Measurements from ENCODE around the gene HOXA4. TPM values are rescaled to one million over a fixed set of nuclear protein-coding genes. Genes with fewer than 3 reads are reported as not detected.

Gene HOXA4
- total and polyA plus RNA-seq, 12 donors, result 0.20 to 1.2 (median 0.59) TPM; not detected in 4

DNA sequence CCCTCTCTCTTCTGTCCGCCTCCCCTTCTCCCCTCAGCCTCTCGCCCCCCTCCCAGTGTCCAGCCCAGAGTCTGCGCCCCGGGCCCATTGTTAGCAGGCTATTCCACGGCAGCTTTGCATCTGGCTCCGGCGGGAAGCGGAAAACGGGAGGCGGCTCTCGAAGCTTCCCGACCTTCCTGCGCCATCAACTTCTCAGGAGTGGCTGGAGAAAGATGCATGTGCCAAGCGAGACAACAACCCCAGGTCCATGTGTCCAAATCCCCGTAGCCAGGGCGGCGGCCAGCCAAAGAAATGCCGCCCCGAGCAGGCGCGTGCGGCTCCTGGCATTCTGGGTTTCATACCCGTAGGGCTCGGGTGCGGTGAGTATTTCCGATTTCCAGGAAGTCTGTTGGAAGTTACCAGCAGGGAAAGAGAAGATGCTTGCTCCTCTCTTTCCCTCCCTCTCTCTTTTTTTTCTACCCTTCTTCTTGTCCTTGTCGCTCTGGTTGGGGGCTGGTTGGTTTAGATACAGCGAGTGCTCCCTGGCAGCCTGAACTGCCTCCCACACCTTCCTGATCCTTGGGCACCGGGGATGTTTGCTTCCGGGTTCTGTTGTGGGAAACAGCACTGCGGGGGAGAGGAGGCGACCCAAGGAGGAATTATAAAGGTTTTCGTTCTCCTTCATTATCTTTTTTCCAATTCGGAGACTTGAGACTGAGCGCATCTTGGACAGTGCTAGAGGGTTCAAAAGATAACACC lies 26.9 kb downstream of the HOXA4 start:
- H3K27me3 ChIP-seq, result peaks cover 33 to 100% (median 100%) of the 10 kb centered on the region in 7 donors
- H3K4me3 ChIP-seq, result peak overlapping the region in 5 of 10 donors; percentile 8 to 40 (median 22)
- H3K4me1 ChIP-seq, result peaks cover 0 to 56% (median 12%) of the 10 kb centered on the region in 9 donors
- intact Hi-C loops (cut with DNase I), result no loop called here
- H3K9me3 ChIP-seq, result no peaks in the 10 kb centered on the region
- H3K27ac ChIP-seq, result peak overlapping the region in 3 of 10 donors; percentile 31 to 64 (median 60)
- DNase-seq, result no peak
- H3K36me3 ChIP-seq, result no peaks in the 10 kb centered on the region
- TF ChIP-seq, protein P1, sequence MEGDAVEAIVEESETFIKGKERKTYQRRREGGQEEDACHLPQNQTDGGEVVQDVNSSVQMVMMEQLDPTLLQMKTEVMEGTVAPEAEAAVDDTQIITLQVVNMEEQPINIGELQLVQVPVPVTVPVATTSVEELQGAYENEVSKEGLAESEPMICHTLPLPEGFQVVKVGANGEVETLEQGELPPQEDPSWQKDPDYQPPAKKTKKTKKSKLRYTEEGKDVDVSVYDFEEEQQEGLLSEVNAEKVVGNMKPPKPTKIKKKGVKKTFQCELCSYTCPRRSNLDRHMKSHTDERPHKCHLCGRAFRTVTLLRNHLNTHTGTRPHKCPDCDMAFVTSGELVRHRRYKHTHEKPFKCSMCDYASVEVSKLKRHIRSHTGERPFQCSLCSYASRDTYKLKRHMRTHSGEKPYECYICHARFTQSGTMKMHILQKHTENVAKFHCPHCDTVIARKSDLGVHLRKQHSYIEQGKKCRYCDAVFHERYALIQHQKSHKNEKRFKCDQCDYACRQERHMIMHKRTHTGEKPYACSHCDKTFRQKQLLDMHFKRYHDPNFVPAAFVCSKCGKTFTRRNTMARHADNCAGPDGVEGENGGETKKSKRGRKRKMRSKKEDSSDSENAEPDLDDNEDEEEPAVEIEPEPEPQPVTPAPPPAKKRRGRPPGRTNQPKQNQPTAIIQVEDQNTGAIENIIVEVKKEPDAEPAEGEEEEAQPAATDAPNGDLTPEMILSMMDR (IDR thresholded peaks at IDR 0.05), result no peak
- ATAC-seq, result no peak
- WGBS, 2 donors, result 6 to 9% methylated on average over 35 of the region's 35 CpGs

DNA sequence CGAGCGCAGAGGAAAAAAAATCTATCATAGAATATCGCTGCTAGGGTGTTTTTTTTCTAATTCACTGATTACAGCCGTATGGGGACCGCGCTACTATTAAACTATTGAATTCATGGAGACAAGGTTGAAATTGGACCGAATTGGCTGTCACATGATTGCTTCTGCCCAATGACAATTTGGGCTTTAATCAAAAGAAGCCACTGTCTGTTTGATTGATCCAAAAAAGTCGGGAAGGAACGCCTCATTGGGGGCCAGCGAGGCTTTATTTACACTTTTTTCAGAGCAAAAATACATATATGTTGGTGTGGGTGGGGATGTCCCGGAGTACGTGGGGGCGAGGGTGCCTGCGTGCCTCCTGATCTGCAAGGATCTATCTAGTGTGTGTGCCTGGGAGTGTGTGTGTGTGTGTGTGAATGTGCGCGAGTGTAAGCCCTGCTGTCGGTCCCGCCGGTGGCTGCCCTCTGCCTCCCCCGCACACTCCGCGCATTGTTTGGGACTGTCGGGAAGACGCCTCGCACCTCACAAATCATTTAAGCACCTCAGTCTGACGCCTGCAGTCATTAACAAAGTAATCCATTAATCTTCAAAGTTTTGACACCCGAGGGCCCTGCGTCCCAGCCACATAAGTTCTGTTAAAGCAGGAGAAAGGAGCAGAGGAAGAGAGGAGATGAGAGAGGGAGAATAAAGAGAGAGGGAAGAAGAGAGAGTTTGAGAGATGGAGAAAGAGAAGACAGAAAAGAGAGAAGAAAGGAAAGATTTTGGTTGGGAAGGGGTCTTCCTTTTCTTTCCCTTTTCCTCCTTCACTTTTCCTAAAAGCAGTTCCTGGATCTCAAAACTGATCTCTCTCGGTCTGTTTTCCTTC lies 27.7 kb downstream of the HOXA4 start, which contains the start of gene HOXA2:
Gene HOXA2 (minus strand): TSS at position 103 of the 862 bp plus-strand sequence. CDS start 183 bp downstream, outside the sequence.
- ATAC-seq (peak in 2 of 8 donors; percentile 19 to 38), DNase-seq (no peak)
- H3K4me3 ChIP-seq, result peak within 1 kb of the TSS in 5 of 10 donors; percentile 13 to 40 (median 26)
- intact Hi-C loops (cut with DNase I), result no loop called here
- H3K27me3 ChIP-seq, result peaks cover 34 to 100% (median 100%) of the 10 kb centered on the region in 7 donors
- no peaks in the 10 kb centered on the region for H3K36me3 ChIP-seq
- TF ChIP-seq, protein P1 (IDR thresholded peaks at IDR 0.05), result no peak
- peak within 1 kb of the TSS in 4 of 10 donors; percentile 31 to 64 (median 46) for H3K27ac ChIP-seq
- peaks cover 0 to 56% (median 15%) of the 10 kb centered on the region in 9 donors for H3K4me1 ChIP-seq
- 3 to 6% methylated on average over 29 of the region's 29 CpGs for WGBS, 2 donors
- H3K9me3 ChIP-seq, result no peaks in the 10 kb centered on the region

DNA sequence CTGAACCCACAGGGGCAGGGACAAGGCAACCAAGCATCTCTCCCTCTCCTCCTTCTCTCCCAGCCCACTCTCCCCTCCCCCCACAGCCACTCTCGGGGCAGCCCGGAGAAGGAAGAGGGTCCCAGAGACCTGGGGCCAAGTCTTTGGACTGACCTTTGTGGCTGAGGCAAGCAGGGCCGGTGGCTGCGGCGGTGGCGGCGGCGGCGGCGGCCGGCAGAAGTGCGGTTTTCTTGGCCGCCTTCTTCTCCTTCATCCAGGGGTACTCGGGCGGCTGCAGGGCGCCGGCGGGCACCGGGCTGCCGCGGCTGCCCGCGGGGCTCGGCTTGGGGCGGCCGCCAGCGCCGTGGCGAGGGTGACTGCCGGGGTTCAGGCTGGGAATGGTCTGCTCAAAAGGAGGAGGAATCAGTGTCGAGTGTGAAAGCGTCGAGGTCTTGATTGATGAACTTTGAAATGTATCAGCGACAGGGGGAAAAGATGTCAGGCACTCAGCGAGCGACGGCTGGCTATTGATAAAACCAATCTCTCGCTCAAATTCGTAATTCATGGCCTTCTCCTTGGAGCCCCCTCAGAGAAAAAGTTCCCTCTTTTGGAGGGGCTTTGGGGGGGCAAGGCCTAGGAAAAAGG lies 28.5 kb downstream of the HOXA4 start:
- Histone ChIP-seq H3K4me1 (peaks cover 0 to 59% (median 18%) of the 10 kb centered on the region in 9 donors), H3K36me3 (no peaks in the 10 kb centered on the region), H3K27me3 (peaks cover 38 to 100% (median 100%) of the 10 kb centered on the region in 7 donors), H3K27ac (peak overlapping the region in 3 of 10 donors; percentile 31 to 64 (median 60)), H3K4me3 (peak overlapping the region in 5 of 10 donors; percentile 13 to 40 (median 26)), H3K9me3 (no peaks in the 10 kb centered on the region)
- WGBS, 2 donors, result 2 to 3% methylated on average over 39 of the region's 39 CpGs
- intact Hi-C loops (cut with DNase I), result no loop called here
- ATAC-seq (no peak), DNase-seq (no peak)
- TF ChIP-seq, protein P1 (IDR thresholded peaks at IDR 0.05), result no peak

All from heart right ventricle (tissue), 16 donors.